Measurements from ENCODE around the gene DUSP6.

DUSP6 gene

DNA sequence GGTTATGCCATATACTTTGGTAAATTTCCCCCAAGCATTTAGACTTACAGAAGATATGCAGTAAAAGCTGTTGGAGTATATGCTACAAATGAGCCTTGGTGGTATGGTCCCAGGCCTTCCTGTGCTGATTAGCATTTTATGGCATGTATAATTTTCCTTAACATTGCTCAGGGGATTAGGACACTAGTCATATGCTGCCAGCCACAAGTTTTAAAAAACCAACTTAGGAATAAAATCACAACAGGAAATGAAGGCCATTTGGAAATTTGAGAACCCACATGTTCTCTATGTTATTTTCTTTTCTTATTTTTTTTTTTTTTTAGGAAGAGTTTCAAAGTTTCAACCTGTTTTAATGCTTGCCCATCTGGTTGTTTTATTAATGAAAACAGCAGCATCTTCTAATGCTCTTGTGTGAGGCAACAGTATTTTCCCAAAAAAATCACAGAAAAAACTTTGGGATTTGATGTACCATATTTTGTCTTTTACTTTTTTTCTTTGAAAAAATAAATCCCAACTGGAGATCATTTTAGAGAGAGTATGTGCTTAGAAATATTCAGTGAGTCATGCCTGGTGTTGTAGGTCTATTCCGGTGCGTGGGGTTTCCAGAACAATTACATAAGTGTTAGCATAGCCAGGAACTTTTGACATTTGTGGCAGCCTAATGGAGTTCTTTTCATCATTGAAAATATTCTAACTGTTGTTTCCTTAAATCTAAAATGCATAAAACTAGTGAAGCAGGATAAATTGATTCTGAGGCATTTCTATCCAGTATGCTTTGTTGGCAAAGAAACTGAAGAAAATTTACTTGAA lies 21.7 kb upstream of the DUSP6 start:
- DNase-seq (ENCODE audit: low read depth, low spot score): peak; percentile 92
- in situ Hi-C loops (cut with HindIII; ENCODE audit: low sequenced_read_pairs): no loop called here
- no peak overlapping the region for H3K4me3 ChIP-seq (ENCODE audit: low read depth, low read length)
- TF ChIP-seq, protein P1, sequence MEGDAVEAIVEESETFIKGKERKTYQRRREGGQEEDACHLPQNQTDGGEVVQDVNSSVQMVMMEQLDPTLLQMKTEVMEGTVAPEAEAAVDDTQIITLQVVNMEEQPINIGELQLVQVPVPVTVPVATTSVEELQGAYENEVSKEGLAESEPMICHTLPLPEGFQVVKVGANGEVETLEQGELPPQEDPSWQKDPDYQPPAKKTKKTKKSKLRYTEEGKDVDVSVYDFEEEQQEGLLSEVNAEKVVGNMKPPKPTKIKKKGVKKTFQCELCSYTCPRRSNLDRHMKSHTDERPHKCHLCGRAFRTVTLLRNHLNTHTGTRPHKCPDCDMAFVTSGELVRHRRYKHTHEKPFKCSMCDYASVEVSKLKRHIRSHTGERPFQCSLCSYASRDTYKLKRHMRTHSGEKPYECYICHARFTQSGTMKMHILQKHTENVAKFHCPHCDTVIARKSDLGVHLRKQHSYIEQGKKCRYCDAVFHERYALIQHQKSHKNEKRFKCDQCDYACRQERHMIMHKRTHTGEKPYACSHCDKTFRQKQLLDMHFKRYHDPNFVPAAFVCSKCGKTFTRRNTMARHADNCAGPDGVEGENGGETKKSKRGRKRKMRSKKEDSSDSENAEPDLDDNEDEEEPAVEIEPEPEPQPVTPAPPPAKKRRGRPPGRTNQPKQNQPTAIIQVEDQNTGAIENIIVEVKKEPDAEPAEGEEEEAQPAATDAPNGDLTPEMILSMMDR (IDR thresholded peaks at IDR 0.05; ENCODE audit: low read depth, low read length): no peak

DNA sequence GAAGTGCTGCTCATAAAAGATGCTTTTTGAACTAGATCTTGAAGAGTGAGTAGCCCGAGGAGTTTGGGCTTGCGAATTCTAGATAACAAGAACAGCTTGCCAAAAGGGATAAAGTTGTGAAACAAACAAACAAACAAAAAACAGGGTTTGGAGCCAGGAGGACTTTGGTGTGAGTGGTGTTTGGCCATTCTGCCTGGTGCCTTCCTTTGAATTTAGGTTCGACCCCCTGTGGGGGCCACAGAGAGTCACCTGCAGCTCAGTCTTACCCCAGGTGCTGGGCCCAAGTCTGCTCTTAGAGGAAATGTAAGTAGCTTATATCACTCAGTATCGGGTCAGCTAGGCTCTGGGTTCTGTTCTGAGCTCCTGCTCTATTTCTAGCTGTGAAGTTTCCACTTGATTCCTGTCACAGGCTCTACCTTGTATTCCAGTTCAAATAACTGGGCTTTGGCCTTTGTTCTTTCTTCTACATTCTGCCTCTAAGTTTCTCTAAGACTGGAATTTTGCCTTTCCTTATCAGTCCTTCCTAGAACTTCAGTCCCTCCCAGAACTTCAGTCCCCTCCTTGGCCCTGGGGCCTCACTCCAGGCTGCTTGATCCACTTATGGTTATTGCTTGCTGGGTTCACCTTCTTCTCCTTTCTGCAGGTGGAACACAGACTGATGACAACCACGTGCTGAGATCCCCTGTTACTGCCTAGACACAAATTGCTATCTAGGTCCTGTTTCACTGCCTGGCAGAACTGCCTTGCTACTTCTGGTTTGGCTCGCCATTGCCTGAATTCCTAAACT lies 20.5 kb upstream of the DUSP6 start:
- TF ChIP-seq, protein P1 (IDR thresholded peaks at IDR 0.05; ENCODE audit: low read depth, low read length): no peak
- in situ Hi-C loops (cut with HindIII; ENCODE audit: low sequenced_read_pairs): no loop called here
- DNase-seq (ENCODE audit: low read depth, low spot score): no peak
- no peak overlapping the region for H3K4me3 ChIP-seq (ENCODE audit: low read depth, low read length)

DNA sequence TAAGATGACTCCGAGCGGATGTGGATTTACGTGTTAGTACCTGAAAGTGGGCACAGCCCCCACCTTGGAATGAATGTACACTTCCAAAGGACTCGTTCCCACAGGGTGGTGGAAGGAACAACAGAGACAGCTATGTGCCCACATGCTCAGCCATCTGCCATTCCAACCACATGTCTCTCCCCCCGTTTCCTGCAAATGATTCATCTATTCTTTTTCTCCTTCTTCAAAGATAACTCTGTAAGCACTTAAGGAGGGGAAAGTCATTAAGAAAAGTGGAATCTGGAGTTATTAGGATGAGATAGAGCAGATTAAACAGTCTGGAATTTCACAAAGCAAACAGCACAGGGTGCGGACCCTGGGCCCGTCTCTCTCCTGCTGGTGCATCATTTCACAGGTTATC lies 18.5 kb upstream of the DUSP6 start:
- TF ChIP-seq, protein P1 (IDR thresholded peaks at IDR 0.05; ENCODE audit: low read depth, low read length): no peak
- H3K4me3 ChIP-seq (ENCODE audit: low read depth, low read length): no peak overlapping the region
- peak; percentile 83 for DNase-seq (ENCODE audit: low read depth, low spot score)
- in situ Hi-C loops (cut with HindIII; ENCODE audit: low sequenced_read_pairs): no loop called here

DNA sequence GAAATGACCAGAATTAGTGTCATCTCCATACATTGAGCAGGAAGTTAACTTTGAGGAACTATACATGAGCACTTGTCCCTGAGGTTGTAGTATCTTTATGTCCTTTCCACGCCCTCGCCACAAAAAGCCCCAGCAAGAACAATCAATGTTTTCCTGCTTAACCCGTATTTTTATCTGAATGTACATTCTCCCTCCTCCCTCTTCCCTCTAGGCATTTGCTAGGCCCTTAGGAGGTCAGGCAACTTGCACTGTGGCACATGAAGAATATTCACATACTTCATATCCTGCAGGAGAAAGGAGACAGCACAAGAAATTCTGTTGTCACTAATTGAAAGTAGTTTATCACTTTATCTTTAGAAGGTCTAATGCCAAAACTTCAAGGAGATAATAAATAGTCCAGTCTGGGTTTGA lies 18.1 kb upstream of the DUSP6 start:
- H3K4me3 ChIP-seq (ENCODE audit: low read depth, low read length): no peak overlapping the region
- TF ChIP-seq, protein P1 (IDR thresholded peaks at IDR 0.05; ENCODE audit: low read depth, low read length): no peak
- in situ Hi-C loops (cut with HindIII; ENCODE audit: low sequenced_read_pairs): no loop called here
- no peak for DNase-seq (ENCODE audit: low read depth, low spot score)

DNA sequence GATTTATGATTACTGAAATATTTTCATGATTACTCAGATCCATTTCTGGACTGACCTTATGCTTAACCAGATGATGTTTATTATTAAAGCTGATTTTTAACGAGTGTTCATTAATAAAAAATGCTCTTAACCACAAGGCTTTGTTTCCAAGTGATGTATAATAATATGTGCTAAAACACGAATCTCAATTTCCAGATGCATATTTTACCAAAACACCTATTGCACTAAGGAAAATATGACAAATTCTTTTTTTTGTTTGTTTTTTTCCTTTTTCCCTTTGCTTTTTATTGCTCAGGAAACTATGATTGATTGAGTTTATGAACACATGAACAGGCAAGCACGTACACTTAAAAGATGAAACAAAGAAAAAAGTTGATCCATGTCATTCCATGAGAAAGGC lies 16.9 kb upstream of the DUSP6 start:
- no peak for DNase-seq (ENCODE audit: low read depth, low spot score)
- in situ Hi-C loops (cut with HindIII; ENCODE audit: low sequenced_read_pairs): no loop called here
- TF ChIP-seq, protein P1 (IDR thresholded peaks at IDR 0.05; ENCODE audit: low read depth, low read length): no peak
- no peak overlapping the region for H3K4me3 ChIP-seq (ENCODE audit: low read depth, low read length)

DNA sequence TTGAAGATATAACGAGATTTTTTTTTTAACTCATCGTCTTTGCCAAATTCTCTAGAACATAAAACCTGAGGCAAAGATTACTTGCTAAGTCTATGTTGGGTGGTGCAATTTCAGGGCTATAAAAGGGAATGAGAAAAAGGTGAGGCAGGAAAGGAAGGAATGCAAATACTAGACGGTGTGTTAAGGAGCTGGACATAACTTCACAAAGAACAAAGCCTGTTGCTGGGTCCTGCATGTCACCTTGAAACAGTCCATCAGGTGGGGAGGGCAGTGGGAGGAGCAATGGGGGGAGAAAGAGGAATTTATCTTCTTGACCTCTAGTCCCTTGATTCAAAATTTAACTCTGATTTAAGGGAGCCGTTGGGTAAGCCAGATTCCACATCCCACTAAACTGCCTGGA lies 16.1 kb upstream of the DUSP6 start:
- DNase-seq (ENCODE audit: low read depth, low spot score): no peak
- TF ChIP-seq, protein P1 (IDR thresholded peaks at IDR 0.05; ENCODE audit: low read depth, low read length): no peak
- H3K4me3 ChIP-seq (ENCODE audit: low read depth, low read length): no peak overlapping the region
- in situ Hi-C loops (cut with HindIII; ENCODE audit: low sequenced_read_pairs): no loop called here
